Measurements from ENCODE around the gene USP9X. TPM values are rescaled to one million over a fixed set of nuclear protein-coding genes. Genes with fewer than 3 reads are reported as not detected.
"Not testable (repeated sequence)": the region's sequence is repeated elsewhere in the genome, so short reads cannot be mapped to it uniquely, and the experiment has no call there.

Gene USP9X
- total RNA-seq, 1 donor from 2014 or later = 176 TPM

DNA sequence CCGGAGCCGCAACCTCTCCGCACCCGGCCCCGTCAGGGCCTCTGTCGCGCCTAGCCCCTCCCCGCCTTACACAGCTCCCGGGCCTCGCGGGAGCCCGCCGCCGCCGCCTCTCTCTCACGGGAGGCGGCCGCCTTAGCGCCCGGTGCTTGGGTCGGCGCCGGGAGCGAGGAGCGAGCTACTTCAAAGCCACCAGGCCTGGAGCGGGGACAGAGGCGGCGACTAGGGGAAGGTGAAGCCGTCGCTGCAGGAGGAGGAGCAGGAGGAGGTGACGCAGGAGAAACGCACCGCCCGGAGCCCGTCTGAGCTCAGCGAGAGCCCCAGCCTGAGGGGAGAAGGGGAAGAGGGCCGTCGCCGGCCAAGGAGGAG lies 250 bp downstream of the USP9X start:
- no peak for DNase-seq (ENCODE audit: low read depth)

DNA sequence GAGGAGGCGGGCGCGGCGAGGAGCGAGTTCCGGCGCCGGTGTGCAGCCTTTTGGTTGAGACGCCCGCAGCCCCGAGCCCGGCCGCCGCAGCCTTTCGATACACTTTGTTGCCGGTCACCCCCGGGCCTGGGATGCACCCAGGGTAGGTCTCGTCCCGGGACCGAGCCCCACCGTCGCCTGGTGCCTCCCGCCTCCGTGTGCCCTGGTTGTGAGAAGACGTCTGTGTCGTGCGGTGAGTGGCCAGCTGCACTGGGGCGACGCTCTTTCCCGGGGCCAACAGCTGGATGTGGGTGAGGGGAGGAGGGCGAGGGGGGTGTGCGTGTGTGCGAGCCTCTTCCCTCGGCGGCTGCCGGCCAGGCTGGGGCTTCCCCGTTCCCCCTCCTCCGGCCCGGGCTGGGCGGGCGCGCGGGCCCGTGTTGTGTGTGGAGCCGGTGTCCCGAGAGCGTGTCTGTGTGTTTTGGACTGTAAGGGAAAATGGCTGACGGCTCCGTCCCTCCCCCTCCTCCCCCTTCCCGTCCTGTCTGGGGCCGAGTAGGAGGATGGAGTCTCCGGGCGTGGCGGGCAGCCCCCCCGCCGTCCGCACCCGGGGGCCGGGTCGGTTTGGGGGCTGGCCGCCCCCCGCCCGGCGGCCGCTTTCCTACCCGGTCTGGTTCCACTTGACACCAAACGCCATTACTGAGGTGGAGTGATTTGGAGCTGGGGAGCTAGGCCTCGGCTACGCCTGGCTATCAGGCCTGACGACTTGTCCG lies 807 bp downstream of the USP9X start:
- DNase-seq (ENCODE audit: low read depth) = no peak

DNA sequence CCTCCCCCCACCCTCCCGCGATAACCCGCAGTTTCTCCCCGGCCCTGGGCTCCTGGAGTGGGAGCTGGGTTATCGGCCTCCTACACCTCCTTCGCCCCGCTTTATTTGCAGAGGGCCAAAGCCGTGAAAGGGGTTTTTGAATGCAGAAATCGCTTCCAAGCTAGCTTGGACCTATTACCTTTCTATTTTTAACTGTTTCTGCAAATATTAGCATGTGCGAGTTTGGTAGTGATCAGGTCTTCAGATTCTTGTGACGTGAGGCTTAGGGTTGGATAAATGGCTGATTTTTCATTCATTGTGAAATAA lies 1.3 kb downstream of the USP9X start:
- DNase-seq (ENCODE audit: low read depth) = no peak

- DNase-seq (ENCODE audit: low read depth) = no peak
Measured at GRCh38 chrX:41087201-41087600, 2.0 kb downstream of the USP9X start.

GRCh38 chrX:41090568-41091238 lies 5.5 kb downstream of the USP9X start:
- DNase-seq (ENCODE audit: low read depth) = peak; percentile 41

GRCh38 chrX:41092776-41093175 lies 7.5 kb downstream of the USP9X start:
- DNase-seq (ENCODE audit: low read depth) = no peak

DNA sequence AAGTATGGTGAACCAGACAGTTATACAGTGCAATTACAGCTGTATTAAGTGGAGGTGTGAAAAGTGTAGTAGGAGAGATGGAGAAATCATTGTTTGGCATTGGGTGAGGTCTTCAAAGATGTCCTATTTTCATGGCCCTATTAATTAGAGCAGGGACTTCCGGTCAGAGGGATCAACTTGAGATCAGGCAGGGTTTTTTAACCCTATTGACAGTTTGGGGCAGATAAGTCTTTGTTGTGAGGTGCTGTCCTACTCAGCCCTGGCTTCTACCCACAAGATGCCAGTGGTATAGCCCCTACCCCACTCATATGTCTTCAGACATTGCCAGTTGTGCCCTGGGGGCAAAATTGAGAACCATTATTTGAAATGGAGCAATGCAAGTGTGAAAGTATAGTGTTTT lies 9.9 kb downstream of the USP9X start:
- no peak for DNase-seq (ENCODE audit: low read depth)

DNA sequence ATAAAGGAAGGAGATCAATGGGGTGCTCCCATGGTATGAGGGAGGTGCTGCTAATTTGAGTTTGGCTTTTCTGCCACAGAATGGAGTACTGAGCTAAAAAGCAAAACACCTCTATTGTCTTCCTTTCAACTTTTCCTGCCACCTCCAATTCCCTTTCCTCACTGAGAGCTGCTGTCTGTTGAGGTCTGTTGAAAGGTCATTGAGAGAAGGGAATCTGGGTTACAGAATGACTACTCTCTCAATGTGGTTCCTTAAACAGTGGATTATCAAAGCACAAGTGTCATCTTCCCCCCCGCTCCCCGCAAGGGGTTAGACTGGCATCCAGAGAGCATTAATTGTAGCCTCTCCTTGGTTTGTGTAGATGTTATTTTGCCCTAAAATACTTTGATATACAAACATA lies 10.7 kb downstream of the USP9X start:
- no peak for DNase-seq (ENCODE audit: low read depth)

DNA sequence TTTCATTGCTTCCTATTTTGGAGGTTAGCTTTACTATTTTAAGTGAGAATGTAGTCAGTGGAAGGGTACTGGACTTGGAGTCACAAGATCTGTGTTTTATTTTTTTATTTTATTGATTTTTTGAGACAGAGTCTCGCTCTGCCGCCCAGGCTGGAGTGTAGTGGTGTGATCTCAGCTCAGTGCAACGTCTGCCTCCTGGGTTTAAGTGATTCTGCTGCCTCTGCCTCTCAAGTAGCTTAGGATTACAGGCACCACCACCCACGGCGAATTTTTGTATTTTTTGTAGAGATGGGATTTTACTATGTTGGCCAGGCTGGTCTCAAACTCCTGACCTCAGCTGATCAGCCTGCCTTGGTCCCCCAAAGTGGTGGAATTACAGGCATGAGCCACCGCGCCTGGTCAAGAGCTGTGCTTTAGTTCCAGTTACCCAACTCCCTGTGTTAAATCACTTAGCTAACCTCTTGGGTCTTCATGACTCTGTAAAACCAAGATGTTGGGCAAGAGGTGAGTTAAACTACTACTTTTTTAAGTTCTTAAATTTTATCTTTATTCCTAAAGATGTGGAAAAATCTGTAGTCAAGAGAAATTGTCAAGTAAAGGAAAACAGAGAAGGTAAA lies 11.2 kb downstream of the USP9X start:
- peak; percentile 27 for DNase-seq (ENCODE audit: low read depth)

DNA sequence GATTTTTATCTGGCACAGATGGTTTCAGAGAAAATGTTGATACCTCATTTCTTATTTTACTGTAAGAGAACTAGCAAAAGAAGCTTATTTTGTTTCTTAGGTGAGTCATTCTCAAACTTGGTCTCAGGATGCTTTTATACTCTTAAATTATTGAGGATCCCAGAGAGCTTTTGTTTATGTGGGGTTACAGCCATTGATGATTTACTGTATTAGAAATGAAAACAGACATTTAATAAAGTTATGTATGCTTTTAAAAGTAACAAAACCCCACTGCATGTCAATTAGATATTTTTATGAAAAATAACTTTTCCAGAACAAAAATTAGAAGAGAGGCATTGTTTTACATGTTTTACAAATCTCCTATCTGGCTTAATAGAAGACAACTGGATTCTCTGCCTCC lies 12.1 kb downstream of the USP9X start:
- no peak for DNase-seq (ENCODE audit: low read depth)

DNA sequence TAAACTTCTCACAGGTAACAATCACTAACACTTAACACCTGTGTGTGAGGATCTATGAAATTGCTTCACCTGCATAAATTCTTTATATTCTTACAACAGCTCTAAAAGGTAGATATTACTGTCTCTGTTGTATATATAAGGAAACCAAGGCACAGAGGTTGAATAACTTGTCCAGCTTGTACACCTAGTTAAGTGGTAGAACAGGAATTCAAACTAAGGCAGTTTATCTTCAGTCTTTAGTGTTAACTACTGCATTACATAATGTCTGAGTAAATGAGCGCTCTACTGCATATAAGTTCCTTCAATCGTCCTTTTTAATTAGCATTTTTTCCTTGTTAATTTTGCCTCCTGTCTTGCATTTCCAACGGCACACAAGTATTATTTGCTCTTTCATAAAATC lies 15.0 kb downstream of the USP9X start:
- no peak for DNase-seq (ENCODE audit: low read depth)

GRCh38 chrX:41100819-41101218 lies 15.6 kb downstream of the USP9X start:
- no peak for DNase-seq (ENCODE audit: low read depth)

- no peak for DNase-seq (ENCODE audit: low read depth)
Measured at GRCh38 chrX:41105005-41105404, 19.8 kb downstream of the USP9X start.

DNA sequence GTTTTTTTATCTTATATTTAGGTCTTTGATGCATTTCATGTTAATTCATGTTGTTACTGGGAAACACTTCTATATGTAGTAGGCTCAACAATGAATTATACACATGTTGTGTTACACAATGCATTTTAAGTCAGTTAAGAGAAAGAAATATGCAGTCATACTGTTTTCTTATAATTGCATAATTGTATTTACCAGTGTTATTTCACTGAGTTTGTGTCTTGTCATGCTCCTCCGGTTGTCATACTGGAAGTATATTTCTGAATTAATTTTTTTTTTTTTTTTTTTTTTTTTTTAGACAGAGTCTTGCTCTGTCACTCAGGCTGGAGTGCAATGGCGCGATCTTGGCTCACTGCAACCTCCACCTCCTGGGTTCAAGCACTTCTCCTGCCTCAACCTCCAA lies 21.0 kb downstream of the USP9X start:
- not testable (repeated sequence) for DNase-seq (ENCODE audit: low read depth)

GRCh38 chrX:41108007-41108406 lies 22.8 kb downstream of the USP9X start:
- DNase-seq (ENCODE audit: low read depth) = peak; percentile 25

- peak; percentile 51 for DNase-seq (ENCODE audit: low read depth)
Measured at GRCh38 chrX:41108463-41109205, 23.4 kb downstream of the USP9X start.

GRCh38 chrX:41110801-41111625 lies 25.8 kb downstream of the USP9X start:
- DNase-seq (ENCODE audit: low read depth) = no peak

GRCh38 chrX:41115104-41115425 lies 29.8 kb downstream of the USP9X start:
- not testable (repeated sequence) for DNase-seq (ENCODE audit: low read depth)

DNA sequence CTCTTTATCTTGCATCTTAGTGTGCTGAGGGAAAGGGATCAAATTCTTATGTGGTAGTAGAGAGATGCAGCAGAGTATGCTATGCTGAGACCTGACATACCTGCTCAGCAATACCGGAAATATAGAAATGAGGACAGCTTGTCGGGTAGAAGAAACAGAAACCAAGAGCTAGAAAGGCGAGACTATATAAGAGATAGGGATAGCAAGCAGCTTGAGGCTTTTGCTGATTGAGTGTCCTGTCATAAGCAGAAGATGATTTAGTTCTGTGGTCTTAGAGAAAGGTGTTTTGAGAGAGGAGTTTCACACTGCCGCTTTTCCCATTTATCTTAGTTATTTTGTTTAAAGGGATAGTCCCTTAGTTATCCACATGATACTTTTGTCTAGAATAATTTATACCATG lies 31.7 kb downstream of the USP9X start:
- DNase-seq (ENCODE audit: low read depth) = no peak

DNA sequence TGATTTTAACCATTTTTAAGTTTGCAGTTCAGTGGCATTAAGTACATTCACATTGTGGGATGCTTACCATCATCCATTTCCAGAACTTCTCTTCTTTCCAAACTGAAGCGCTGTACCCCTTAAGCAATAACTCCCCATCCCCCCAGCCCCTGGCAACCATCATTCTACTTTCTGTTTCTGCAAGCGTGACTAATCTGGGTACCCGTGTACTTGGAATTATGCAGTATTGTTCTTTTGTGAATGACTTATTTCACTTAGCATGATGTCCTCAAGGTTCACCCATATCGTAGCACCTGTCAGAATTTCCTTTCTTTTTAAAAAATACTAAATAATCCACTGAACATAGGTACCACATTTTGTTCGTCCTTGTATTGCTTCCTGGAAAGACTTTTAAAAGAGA lies 32.9 kb downstream of the USP9X start:
- DNase-seq (ENCODE audit: low read depth) = no peak

- DNase-seq (ENCODE audit: low read depth) = no peak
Measured at GRCh38 chrX:41119803-41120202, 34.6 kb downstream of the USP9X start.

GRCh38 chrX:41121766-41122165 lies 36.5 kb downstream of the USP9X start:
- no peak for DNase-seq (ENCODE audit: low read depth)
